Activated T-cell treated with anti-CD3 and anti-CD28 coated beads for 1 hour (primary cell): ENCODE measurements around the gene SLC49A4.

Experiments
- DNase-seq: peaks from one replicate; pipeline ENCODE4 v3.0.0-alpha.2; 2020; ENCODE audit warnings: low read depth

The SLC49A4 gene

GRCh38 chr3:122858373-122858772 is 63.5 kb downstream of the SLC49A4 start:
- DNase-seq: no peak

DNA sequence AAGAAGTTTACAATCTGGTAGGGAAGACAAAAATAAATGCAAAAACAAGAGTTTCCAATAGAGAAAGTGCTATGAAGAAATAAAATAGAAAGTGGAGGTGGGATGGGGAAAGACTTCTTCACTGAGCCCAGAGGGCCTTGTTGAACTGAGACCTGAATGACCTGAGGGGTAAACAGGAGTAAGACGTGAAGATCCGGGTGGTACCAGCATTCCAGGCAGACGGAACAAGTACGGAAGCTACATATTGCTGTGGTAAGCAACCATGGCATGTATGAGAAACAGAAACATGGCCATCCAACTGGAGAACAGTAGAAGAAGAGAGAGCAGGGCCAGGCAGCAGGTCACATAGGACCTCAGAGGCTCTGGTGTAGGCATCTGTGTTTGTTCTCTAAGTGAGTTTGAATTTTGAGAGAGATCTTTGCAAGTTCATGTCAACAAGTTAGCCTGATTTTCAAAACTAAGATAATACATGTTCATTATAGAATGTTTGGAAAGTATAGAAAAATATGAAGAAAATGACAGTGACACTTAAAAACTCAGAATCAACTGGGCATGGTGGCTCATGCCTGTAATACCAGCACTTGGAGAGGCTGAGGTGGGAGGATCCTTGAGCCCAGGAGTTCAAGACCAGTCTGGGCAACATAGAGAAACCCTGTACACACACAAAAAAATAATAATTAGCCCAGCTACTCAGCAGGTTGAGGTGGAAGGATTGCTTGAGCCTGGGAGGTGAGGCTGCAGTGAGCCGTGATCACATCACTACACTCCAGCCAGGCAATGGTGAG is 64.3 kb downstream of the SLC49A4 start:
- DNase-seq: no peak

DNA sequence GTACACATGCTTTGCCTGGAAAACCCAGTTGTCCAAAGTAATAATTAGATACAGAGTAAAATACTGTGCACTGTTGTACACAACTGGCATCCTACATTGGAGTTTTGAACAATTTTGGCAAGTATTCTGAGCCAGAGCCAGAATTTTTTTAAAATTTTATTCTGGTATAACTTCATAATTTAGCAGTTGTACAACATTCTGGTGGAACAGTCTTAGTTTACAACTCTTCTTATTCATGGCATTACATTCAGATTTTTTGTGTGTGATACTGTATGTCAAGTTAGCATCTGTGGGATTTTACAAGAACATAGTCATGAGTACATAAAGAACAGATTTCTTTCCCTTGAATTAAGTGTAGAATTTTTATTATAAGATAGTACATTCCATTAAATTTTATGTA is 67.5 kb downstream of the SLC49A4 start:
- DNase-seq: no peak

DNA sequence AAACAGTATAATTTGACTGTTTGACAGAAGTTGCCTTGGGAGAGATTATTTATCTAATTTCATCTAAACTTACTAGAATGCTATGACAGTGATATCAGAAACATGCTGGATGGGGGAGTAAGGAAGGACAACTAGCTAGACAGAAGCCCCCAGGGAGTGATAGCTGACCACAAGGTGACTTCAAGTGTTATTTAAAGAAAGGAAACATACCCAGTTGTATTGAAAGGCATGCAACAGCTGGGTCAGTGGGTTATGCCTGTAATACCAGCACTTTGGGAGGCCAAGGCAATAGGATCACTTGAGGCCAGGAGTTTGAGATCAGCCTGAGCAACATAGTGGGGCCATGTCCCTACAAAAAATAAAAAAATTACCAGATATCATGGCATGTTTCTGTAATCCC is 69.6 kb downstream of the SLC49A4 start:
- no peak for DNase-seq

GRCh38 chr3:122868322-122868721 is 73.5 kb downstream of the SLC49A4 start:
- no peak for DNase-seq

GRCh38 chr3:122873741-122874515 is 79.1 kb downstream of the SLC49A4 start:
- no peak for DNase-seq

GRCh38 chr3:122875547-122876127 is 80.8 kb downstream of the SLC49A4 start:
- DNase-seq: no peak

- no peak for DNase-seq
Measured at GRCh38 chr3:122880173-122880572, 85.3 kb downstream of the SLC49A4 start.

DNA sequence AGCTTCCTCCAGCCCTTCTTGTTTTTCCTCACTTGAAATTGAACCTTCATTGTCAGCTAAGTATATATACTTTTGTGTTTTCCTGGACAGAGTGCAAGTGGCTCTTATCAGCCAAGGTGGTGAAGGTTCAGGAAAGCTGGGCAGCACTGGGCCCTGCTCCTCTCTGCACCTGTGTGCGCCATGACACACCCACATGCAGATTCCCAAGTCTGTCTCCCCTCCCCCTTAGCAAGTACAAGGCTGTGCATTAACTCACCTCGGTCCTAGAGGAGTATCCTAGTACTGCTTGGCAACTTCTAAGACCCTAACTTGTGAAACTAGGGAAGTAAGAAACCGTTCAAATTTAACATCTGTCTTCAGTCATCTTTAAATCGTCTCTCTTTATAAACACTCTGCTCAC is 85.8 kb downstream of the SLC49A4 start:
- DNase-seq: no peak

GRCh38 chr3:122882361-122882947 is 87.6 kb downstream of the SLC49A4 start:
- DNase-seq: no peak

DNA sequence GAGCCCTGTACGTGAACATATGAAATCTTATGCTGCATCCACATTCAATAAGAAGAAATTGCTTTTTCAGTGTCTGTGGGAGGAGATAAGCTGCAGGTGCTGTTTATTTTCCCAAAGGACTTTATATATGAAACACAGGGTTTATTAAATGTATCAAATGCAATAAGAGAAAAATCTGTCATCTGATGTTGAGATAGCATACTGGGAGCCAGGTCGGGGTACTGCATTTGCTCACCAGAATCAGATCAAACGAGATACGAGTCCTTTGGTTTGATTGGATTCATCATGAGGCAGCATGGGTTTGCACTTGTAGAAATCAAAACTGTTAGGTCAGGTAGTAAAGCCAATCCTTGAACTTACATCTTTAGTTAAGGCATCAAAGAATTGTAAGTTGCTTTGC is 91.4 kb downstream of the SLC49A4 start:
- DNase-seq: no peak

GRCh38 chr3:122886946-122887345 is 92.1 kb downstream of the SLC49A4 start:
- DNase-seq: no peak

- no peak for DNase-seq
Measured at GRCh38 chr3:122890077-122890719, 95.3 kb downstream of the SLC49A4 start.

DNA sequence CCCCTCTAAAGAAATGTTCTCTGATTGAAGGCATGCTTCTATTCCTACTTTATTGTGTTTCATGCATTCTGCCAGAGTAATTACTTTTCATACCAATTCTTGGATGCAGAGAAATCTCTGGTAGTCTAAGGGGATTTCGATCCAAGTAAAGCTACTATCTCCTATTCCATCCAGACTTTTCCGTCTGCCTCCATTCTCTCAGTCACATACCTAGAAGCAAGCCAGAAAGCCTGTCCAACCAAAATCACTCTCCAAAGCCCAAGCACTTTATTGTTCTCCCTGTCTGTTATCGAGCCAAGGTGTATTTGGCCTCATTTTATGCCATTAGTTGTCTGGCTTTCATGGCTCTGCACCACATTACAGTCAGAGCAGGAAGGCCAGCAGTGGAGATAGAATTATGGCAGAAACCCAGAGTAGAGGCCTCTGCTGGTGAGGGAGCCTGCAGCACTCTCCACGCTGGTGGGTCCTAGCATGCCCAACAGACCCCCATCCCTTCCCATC is 95.9 kb downstream of the SLC49A4 start:
- DNase-seq: no peak

GRCh38 chr3:122892118-122892960 is 97.5 kb downstream of the SLC49A4 start:
- DNase-seq: no peak

DNA sequence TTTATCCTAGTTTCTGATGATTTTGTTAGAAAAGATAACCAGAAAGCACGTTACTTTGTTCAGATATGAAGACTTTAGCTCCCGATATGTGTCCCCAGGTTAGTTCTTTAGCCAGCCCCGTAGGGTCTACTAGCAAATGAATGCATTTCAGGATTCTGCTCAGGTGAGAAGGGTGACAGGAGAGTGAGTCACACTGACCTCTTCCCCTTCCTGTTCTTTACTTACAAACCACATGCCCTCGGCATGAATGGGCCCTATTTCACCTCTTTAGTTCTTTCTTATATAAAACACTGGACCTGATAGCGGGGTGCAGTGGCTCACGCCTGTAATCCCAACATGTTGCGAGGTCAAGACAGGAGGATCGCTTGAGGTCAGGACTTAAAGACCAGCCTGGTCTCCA is 98.4 kb downstream of the SLC49A4 start:
- no peak for DNase-seq

DNA sequence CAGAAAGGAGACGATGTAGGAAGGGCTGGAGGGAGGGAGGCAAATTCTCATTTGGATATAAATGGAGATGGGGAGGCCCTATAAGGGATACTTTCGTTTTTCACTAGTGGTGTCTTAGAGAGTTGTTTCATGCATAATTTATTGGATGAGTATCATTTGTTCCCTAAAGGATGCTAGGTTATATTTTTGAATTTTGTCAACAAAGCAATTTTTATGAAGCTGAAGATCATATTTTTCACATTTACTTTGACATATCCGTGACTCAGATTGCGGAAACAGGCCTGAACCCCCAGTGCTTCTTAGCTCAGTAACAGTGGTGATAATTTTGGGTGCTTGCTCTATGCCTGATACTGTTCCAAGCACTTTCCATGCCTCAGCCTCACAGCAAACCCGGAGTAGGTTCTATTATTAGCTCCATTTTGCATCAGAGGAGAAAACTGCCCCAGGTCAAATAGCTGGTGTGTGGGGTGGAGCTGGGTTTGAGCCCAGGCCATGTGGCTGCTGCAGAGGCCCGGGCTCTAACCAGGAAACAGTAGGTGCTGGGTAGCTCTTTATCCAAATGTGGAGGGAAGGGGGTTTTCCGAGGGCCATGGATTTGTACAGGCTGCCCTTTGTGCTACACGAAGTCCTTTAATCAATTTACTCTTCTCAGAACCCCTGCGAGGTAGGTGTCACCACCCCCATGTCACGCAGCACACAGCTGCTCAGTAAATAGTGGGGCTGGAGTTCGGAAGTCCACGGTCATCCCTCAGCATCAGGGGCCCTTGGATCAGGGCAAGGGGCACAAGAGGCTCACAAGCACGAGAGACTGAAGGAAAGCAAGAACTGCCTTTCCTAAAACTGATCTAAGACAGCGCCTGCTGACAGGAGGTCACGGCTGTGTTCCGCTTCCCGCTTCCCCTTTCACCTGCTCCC is 99.1 kb downstream of the SLC49A4 start:
- no peak for DNase-seq

DNA sequence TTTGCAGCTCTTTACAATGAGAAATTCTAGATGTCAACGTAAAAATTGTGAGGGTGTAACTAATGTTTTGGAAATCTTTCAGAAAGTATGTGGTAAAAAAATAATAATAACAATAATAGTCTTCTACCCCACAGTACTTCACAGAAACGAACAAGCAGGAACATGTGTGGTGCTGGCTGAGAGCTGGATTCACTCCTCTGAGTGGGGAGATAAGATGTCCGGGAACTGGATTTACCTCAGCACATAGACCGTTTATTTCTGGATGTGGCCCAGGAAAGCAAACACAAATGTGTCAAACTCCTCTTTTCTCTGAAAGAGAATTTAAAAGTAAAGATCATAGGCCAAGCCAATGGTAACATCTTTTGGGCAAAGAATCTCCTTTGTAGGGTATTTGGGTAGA is 103.4 kb downstream of the SLC49A4 start:
- no peak for DNase-seq

- DNase-seq: no peak
Measured at GRCh38 chr3:122902326-122902725, 107.5 kb downstream of the SLC49A4 start.

- no peak for DNase-seq
Measured at GRCh38 chr3:122903171-122903570, 108.3 kb downstream of the SLC49A4 start.
